NCI-H1048 (cell line): Measurements from ENCODE around the gene HDGFL2.
"Not testable (repeated sequence)": the region's sequence is repeated elsewhere in the genome, so short reads cannot be mapped to it uniquely, and the experiment has no call there.

Experiments used
- DNase-seq: peaks from one replicate; lab custom pipeline; 2025; lab: John Stamatoyannopoulos, UW

Gene HDGFL2

GRCh38 chr19:4516199-4516938 is 44.3 kb downstream of the HDGFL2 start:
- DNase-seq = no peak

GRCh38 chr19:4516939-4517300 is 44.8 kb downstream of the HDGFL2 start:
- DNase-seq = no peak

GRCh38 chr19:4517451-4518057 is 45.5 kb downstream of the HDGFL2 start:
- DNase-seq = no peak

- DNase-seq = no peak
These were observed 46.5 kb downstream of the HDGFL2 start, which contains the start of gene PLIN4 for GRCh38 chr19:4518345-4519171. TSS of gene PLIN4 (minus strand) at chr19:4518486. CDS start at chr19:4518272, 214 bp downstream.

GRCh38 chr19:4519172-4519496 is 47.0 kb downstream of the HDGFL2 start:
- DNase-seq = no peak

- no peak for DNase-seq
These were observed 47.6 kb downstream of the HDGFL2 start for GRCh38 chr19:4519521-4520277.

GRCh38 chr19:4521170-4521887 is 49.2 kb downstream of the HDGFL2 start:
- no peak for DNase-seq

GRCh38 chr19:4521888-4522242 is 49.8 kb downstream of the HDGFL2 start:
- no peak for DNase-seq

GRCh38 chr19:4522291-4523002 is 50.4 kb downstream of the HDGFL2 start:
- no peak for DNase-seq

GRCh38 chr19:4523306-4524110 is 51.4 kb downstream of the HDGFL2 start:
- DNase-seq = no peak

- no peak for DNase-seq
These were observed 52.9 kb downstream of the HDGFL2 start for GRCh38 chr19:4524808-4525562.

- no peak for DNase-seq
These were observed 53.5 kb downstream of the HDGFL2 start for GRCh38 chr19:4525563-4526002.

- not testable (repeated sequence) for DNase-seq
These were observed 55.3 kb downstream of the HDGFL2 start for GRCh38 chr19:4527377-4527776.

GRCh38 chr19:4528843-4529242 is 56.7 kb downstream of the HDGFL2 start:
- DNase-seq = no peak

- no peak for DNase-seq
These were observed 57.9 kb downstream of the HDGFL2 start for GRCh38 chr19:4529924-4530522.

- DNase-seq = no peak
These were observed 59.6 kb downstream of the HDGFL2 start for GRCh38 chr19:4531562-4532165.

GRCh38 chr19:4533334-4533733 is 61.2 kb downstream of the HDGFL2 start:
- no peak for DNase-seq

- DNase-seq = no peak
These were observed 61.8 kb downstream of the HDGFL2 start for GRCh38 chr19:4533835-4534424.
